Panc1 (cell line): Measurements from ENCODE around the gene RBFOX1. TPM values are rescaled to one million over a fixed set of nuclear protein-coding genes. Genes with fewer than 3 reads are reported as not detected.

Experiments used
- ATAC-seq: fragments of 200-7000 bp; cut with Tn5 transposase; 2 replicates; pipeline ENCODE4 v1.9.1; 2020; ENCODE audit warnings: mild to moderate bottlenecking, moderate library complexity
- BruUV-seq: library from RNA; stranded (reverse); fragments of 400-500 nt; replicated peaks from 2 replicates; lab custom pipeline; 2021; lab: Mats Ljungman, UMichigan
- CTCF ChIA-PET: fragments of 300-600 bp; sonication (Branson Sonifier 250); formaldehyde crosslinking; loops from one replicate; lab custom pipeline; 2022; ENCODE audit warnings: antibody characterized with exemption; lab: Charles Lee
- POLR2A ChIA-PET: fragments of 300-600 bp; sonication (Branson Sonifier 250); formaldehyde crosslinking; loops from one replicate; lab custom pipeline; 2022; ENCODE audit warnings: antibody characterized with exemption; lab: Charles Lee
- DNase-seq: peaks from one replicate; pipeline ENCODE4 v3.0.0-alpha.2; 2010; ENCODE audit warnings: low read depth, low spot score
- H3K27ac ChIP-seq: 2 replicates; pipeline ENCODE4 v1.5.1; 2011; ENCODE audit warnings: mild to moderate bottlenecking, low read length, inconsistent platforms
- H3K27me3 ChIP-seq: fragments of 200-500 bp; sonication (Bioruptor generic); 2 replicates; pipeline ENCODE4 v1.6.0; 2014; ENCODE audit warnings: low read length, inconsistent platforms; ENCODE audit not compliant: control insufficient read depth, insufficient read depth
- H3K36me3 ChIP-seq: fragments of 200-500 bp; sonication (Bioruptor generic); 2 replicates; pipeline ENCODE4 v1.5.1; 2014; ENCODE audit warnings: inconsistent platforms, mild to moderate bottlenecking, low read length, moderate library complexity; ENCODE audit not compliant: control insufficient read depth, insufficient read depth
- H3K4me1 ChIP-seq: 2 replicates; pipeline ENCODE4 v1.5.1; 2011; ENCODE audit warnings: inconsistent platforms, mild to moderate bottlenecking, low read length, moderate library complexity; ENCODE audit not compliant: control insufficient read depth, insufficient read depth
- H3K4me3 ChIP-seq, 2 experiments: 2 replicates each; pipeline ENCODE4 v1.5.1; 2011 to 2012; ENCODE audit warnings: low read depth in 2 of 2, low read length in 2 of 2, mild to moderate bottlenecking in 2 of 2, inconsistent platforms in 1 of 2, moderate library complexity in 1 of 2
- H3K9me3 ChIP-seq: fragments of 200-500 bp; sonication (Bioruptor generic); 2 replicates; pipeline ENCODE4 v1.5.1; 2014; ENCODE audit warnings: low read depth, mild to moderate bottlenecking, inconsistent platforms, low read length, moderate library complexity; ENCODE audit not compliant: control insufficient read depth, insufficient read depth
- POLR2AphosphoS5 ChIP-seq: IDR thresholded peaks from 2 replicates; pipeline ENCODE4 v1.6.1; 2012; ENCODE audit warnings: mild to moderate bottlenecking, low read depth, low read length, moderate library complexity
- SIN3A ChIP-seq: IDR thresholded peaks from 2 replicates; pipeline ENCODE4 v1.6.1; 2012; ENCODE audit warnings: low read depth, mild to moderate bottlenecking, low read length, moderate library complexity, borderline replicate concordance; ENCODE audit not compliant: insufficient read depth
- TCF7L2 ChIP-seq: IDR thresholded peaks from 2 replicates; pipeline ENCODE4 v1.6.1; 2011; ENCODE audit warnings: mild to moderate bottlenecking, low read depth, low read length, inconsistent platforms
- in situ Hi-C: cut with HindIII; loops from 2 replicates; pipeline ENCODE4 v1.10.0; 2016; ENCODE audit warnings: low sequenced_read_pairs, low pct_unique_long_range_greater_than_20kb
- intact Hi-C: fragments of 100-400 bp; cut with micrococcal nuclease; formaldehyde crosslinking; loops from one replicate; pipeline ENCODE4 v1.10.0; 2022; ENCODE audit not compliant: unreplicated experiment
- total RNA-seq: library from RNA; stranded (reverse); gene quantifications from one replicate; pipeline ENCODE4 v1.2.1, GENCODE V29; 2021; ENCODE audit not compliant: unreplicated experiment
- TF ChIP-seq, protein P1 (sequence below), 2 experiments: IDR thresholded peaks; 2 replicates each; pipeline ENCODE4 v1.6.1; 2011 to 2012; ENCODE audit warnings: low read depth in 2 of 2, control low read depth in 1 of 2, low read length in 1 of 2, mild to moderate bottlenecking in 1 of 2, moderate library complexity in 1 of 2; ENCODE audit not compliant: insufficient read depth in 1 of 2
- TF ChIP-seq, protein P2 (sequence below): fragments of 450-650 bp; IDR thresholded peaks from 2 replicates; pipeline ENCODE4 v1.5.1; 2017; ENCODE audit warnings: mild to moderate bottlenecking

Gene RBFOX1
- total RNA-seq, 1 experiment from 2014 or later, result not detected

DNA sequence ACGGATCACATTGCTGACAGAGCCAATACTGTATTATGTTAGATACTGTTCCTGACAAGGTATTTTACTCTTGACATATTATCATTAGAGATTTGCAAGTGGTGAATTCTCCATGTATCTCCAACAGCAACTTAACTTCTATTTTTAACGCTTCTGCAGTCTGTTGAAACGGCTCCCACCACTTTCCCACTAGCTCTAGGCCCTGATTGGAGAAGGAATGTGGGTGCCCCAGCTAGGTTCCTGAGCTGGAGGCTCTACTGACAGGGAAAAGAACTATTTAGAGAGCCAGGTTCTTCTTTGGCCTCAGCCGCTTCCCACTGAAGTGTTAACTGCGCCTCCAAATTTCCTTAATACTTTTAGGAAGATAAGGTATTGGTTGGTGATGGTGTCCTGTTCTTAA lies 191.8 kb downstream of the RBFOX1 start:
- intact Hi-C loops (no loop called here), in situ Hi-C loops (no loop called here)
- Histone ChIP-seq H3K36me3 (no peaks in the 10 kb centered on the region), H3K9me3 (no peaks in the 10 kb centered on the region), H3K27me3 (no peaks in the 10 kb centered on the region), H3K4me1 (no peaks in the 10 kb centered on the region), H3K4me3 (no peak overlapping the region), H3K27ac (no peak overlapping the region)
- TF ChIP-seq TCF7L2 (no peak), SIN3A (no peak), POLR2AphosphoS5 (no peak)
- TF ChIP-seq, protein P1, sequence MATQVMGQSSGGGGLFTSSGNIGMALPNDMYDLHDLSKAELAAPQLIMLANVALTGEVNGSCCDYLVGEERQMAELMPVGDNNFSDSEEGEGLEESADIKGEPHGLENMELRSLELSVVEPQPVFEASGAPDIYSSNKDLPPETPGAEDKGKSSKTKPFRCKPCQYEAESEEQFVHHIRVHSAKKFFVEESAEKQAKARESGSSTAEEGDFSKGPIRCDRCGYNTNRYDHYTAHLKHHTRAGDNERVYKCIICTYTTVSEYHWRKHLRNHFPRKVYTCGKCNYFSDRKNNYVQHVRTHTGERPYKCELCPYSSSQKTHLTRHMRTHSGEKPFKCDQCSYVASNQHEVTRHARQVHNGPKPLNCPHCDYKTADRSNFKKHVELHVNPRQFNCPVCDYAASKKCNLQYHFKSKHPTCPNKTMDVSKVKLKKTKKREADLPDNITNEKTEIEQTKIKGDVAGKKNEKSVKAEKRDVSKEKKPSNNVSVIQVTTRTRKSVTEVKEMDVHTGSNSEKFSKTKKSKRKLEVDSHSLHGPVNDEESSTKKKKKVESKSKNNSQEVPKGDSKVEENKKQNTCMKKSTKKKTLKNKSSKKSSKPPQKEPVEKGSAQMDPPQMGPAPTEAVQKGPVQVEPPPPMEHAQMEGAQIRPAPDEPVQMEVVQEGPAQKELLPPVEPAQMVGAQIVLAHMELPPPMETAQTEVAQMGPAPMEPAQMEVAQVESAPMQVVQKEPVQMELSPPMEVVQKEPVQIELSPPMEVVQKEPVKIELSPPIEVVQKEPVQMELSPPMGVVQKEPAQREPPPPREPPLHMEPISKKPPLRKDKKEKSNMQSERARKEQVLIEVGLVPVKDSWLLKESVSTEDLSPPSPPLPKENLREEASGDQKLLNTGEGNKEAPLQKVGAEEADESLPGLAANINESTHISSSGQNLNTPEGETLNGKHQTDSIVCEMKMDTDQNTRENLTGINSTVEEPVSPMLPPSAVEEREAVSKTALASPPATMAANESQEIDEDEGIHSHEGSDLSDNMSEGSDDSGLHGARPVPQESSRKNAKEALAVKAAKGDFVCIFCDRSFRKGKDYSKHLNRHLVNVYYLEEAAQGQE (IDR thresholded peaks at IDR 0.05; ENCODE audit: insufficient read depth in 1 of 2, low read depth in 2 of 2, low read length in 1 of 2), result no peak
- ChIA-PET POLR2A (no interaction called here), CTCF (no interaction called here)
- BruUV-seq, result no TSS peak
- ATAC-seq (no peak), DNase-seq (no peak)

DNA sequence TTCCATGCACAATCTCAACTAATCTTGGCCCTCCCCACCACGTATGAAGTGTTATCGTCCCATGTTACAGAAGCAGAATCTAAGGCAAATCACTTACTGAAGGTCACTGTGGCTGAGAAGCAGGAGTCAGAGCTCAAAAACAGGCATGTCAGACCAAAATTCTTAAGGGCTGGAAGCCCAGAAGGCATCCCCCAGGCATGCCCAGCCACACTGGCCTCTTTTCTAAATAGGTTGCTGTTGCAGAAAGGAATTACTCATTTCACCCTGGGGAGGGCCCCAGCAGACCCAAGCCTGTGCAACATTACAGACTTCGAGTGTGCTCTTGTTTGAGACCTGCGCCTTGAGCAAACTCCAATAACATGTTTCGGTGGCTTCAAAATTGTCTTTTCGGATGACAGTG lies 194.1 kb downstream of the RBFOX1 start:
- DNase-seq (no peak), ATAC-seq (no peak)
- CTCF ChIA-PET, result no interaction called here
- Histone ChIP-seq H3K4me1 (no peaks in the 10 kb centered on the region), H3K27ac (no peak overlapping the region), H3K4me3 (no peak overlapping the region), H3K27me3 (no peaks in the 10 kb centered on the region), H3K36me3 (no peaks in the 10 kb centered on the region), H3K9me3 (no peaks in the 10 kb centered on the region)
- in situ Hi-C loops, result no loop called here
- intact Hi-C loops, result no loop called here
- POLR2A ChIA-PET, result no interaction called here
- no TSS peak for BruUV-seq
- TF ChIP-seq SIN3A (no peak), POLR2AphosphoS5 (no peak)
- TF ChIP-seq, protein P2, sequence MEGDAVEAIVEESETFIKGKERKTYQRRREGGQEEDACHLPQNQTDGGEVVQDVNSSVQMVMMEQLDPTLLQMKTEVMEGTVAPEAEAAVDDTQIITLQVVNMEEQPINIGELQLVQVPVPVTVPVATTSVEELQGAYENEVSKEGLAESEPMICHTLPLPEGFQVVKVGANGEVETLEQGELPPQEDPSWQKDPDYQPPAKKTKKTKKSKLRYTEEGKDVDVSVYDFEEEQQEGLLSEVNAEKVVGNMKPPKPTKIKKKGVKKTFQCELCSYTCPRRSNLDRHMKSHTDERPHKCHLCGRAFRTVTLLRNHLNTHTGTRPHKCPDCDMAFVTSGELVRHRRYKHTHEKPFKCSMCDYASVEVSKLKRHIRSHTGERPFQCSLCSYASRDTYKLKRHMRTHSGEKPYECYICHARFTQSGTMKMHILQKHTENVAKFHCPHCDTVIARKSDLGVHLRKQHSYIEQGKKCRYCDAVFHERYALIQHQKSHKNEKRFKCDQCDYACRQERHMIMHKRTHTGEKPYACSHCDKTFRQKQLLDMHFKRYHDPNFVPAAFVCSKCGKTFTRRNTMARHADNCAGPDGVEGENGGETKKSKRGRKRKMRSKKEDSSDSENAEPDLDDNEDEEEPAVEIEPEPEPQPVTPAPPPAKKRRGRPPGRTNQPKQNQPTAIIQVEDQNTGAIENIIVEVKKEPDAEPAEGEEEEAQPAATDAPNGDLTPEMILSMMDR, result no peak
- TF ChIP-seq, protein P1 (IDR thresholded peaks at IDR 0.05; ENCODE audit: insufficient read depth in 1 of 2, low read depth in 2 of 2, low read length in 1 of 2), result no peak
